HEK293 (cell line): ENCODE data around the gene GPRASP3.

Experiments used
- ATF2 ChIP-seq: fragments of 450-650 bp; formaldehyde crosslinking; IDR thresholded peaks from 2 replicates; pipeline ENCODE4 v1.5.1; 2016; ENCODE audit warnings: missing biosample characterization, missing genetic modification characterization, low read depth
- HIC1 ChIP-seq: fragments of 450-650 bp; formaldehyde crosslinking; IDR thresholded peaks from 2 replicates; pipeline ENCODE4 v1.5.1; 2016; ENCODE audit warnings: missing biosample characterization, missing genetic modification characterization
- HOXA7 ChIP-seq: sonication (generic); formaldehyde crosslinking; IDR thresholded peaks from 2 replicates; pipeline ENCODE4 v1.8.1; 2022; ENCODE audit warnings: missing genetic modification reagents, borderline replicate concordance
- PRDM4 ChIP-seq: fragments of 450-650 bp; formaldehyde crosslinking; IDR thresholded peaks from 2 replicates; pipeline ENCODE4 v1.5.1; 2017; ENCODE audit warnings: missing biosample characterization, missing genetic modification characterization
- SALL2 ChIP-seq: fragments of 450-650 bp; formaldehyde crosslinking; IDR thresholded peaks from 2 replicates; pipeline ENCODE4 v1.5.0; 2017; ENCODE audit warnings: missing biosample characterization, mild to moderate bottlenecking, missing genetic modification characterization, borderline replicate concordance
- TRIM28 ChIP-seq: IDR thresholded peaks from 2 replicates; pipeline ENCODE4 v1.6.1; 2011; ENCODE audit warnings: low read length, control low read depth, borderline replicate concordance
- TSHZ1 ChIP-seq: fragments of 450-650 bp; formaldehyde crosslinking; IDR thresholded peaks from 2 replicates; pipeline ENCODE4 v1.5.1; 2016; ENCODE audit warnings: missing biosample characterization, missing genetic modification characterization, borderline replicate concordance
- ZFP41 ChIP-seq: fragments of 450-650 bp; formaldehyde crosslinking; IDR thresholded peaks from 2 replicates; pipeline ENCODE4 v1.5.1; 2016; ENCODE audit warnings: missing biosample characterization, missing genetic modification characterization, borderline replicate concordance
- ZNF155 ChIP-seq: fragments of 450-650 bp; formaldehyde crosslinking; IDR thresholded peaks from 2 replicates; pipeline ENCODE4 v1.5.1; 2016; ENCODE audit warnings: missing biosample characterization, missing genetic modification characterization
- ZNF175 ChIP-seq: fragments of 450-650 bp; formaldehyde crosslinking; IDR thresholded peaks from 2 replicates; pipeline ENCODE4 v1.5.1; 2016; ENCODE audit warnings: missing biosample characterization, missing genetic modification characterization
- ZNF19 ChIP-seq: fragments of 450-650 bp; formaldehyde crosslinking; IDR thresholded peaks from 2 replicates; pipeline ENCODE4; 2016; ENCODE audit warnings: missing biosample characterization, missing genetic modification characterization, low read depth
- ZNF362 ChIP-seq: fragments of 450-650 bp; formaldehyde crosslinking; IDR thresholded peaks from 2 replicates; pipeline ENCODE4 v1.5.1; 2016; ENCODE audit warnings: missing biosample characterization, missing genetic modification characterization
- ZNF394 ChIP-seq: fragments of 450-650 bp; formaldehyde crosslinking; IDR thresholded peaks from 2 replicates; pipeline ENCODE4 v1.5.1; 2016; ENCODE audit warnings: missing biosample characterization, missing genetic modification characterization, mild to moderate bottlenecking, moderate library complexity, borderline replicate concordance
- ZNF426 ChIP-seq: fragments of 450-650 bp; formaldehyde crosslinking; IDR thresholded peaks from 2 replicates; pipeline ENCODE4 v1.5.1; 2017; ENCODE audit warnings: missing biosample characterization, missing genetic modification characterization, mild to moderate bottlenecking, inconsistent platforms, moderate library complexity
- ZNF549 ChIP-seq: fragments of 450-650 bp; IDR thresholded peaks from 2 replicates; pipeline ENCODE4 v1.5.1; 2018; ENCODE audit warnings: missing biosample characterization, missing genetic modification characterization, mild to moderate bottlenecking, inconsistent platforms, moderate library complexity
- ZNF560 ChIP-seq: fragments of 450-650 bp; formaldehyde crosslinking; IDR thresholded peaks from 2 replicates; pipeline ENCODE4 v1.5.1; 2017; ENCODE audit warnings: missing biosample characterization, missing genetic modification characterization, borderline replicate concordance
- ZNF561 ChIP-seq: fragments of 450-650 bp; IDR thresholded peaks from 2 replicates; pipeline ENCODE4 v1.5.1; 2018; ENCODE audit warnings: missing biosample characterization, missing genetic modification characterization, borderline replicate concordance
- ZNF623 ChIP-seq: fragments of 450-650 bp; formaldehyde crosslinking; IDR thresholded peaks from 2 replicates; pipeline ENCODE4 v1.5.1; 2016; ENCODE audit warnings: missing biosample characterization, missing genetic modification characterization
- ZNF664 ChIP-seq: fragments of 450-650 bp; formaldehyde crosslinking; IDR thresholded peaks from 2 replicates; pipeline ENCODE4 v1.5.1; 2016; ENCODE audit warnings: missing biosample characterization, missing genetic modification characterization
- ZNF677 ChIP-seq: fragments of 450-650 bp; IDR thresholded peaks from 2 replicates; pipeline ENCODE4 v1.5.0; 2018; ENCODE audit warnings: missing biosample characterization, mild to moderate bottlenecking, missing genetic modification characterization, moderate library complexity
- ZNF701 ChIP-seq: fragments of 450-650 bp; formaldehyde crosslinking; IDR thresholded peaks from 2 replicates; pipeline ENCODE4 v1.5.1; 2016; ENCODE audit warnings: missing biosample characterization, missing genetic modification characterization
- ZNF777 ChIP-seq: fragments of 450-650 bp; formaldehyde crosslinking; IDR thresholded peaks from 2 replicates; pipeline ENCODE4 v1.5.1; 2017; ENCODE audit warnings: missing biosample characterization, missing genetic modification characterization, borderline replicate concordance
- ZNF791 ChIP-seq: fragments of 450-650 bp; formaldehyde crosslinking; IDR thresholded peaks from 2 replicates; pipeline ENCODE4 v1.5.1; 2016; ENCODE audit warnings: missing biosample characterization, missing genetic modification characterization

Gene GPRASP3

GRCh38 chrX:102768987-102769761 is 48.6 kb downstream of the GPRASP3 start (continued):
- TF ChIP-seq ZFP41 (no peak), ZNF561 (tag by site-specific recombination) (0 out of 2 replicates have a peak, but pooled peaks have one; percentile 33), ZNF791 (tag by site-specific recombination) (no peak), ZNF677 (no peak), ZNF623 (tag by site-specific recombination) (no peak), ZNF549 (no peak), ZNF155 (no peak), ZNF362 (no peak), HOXA7 (CRISPR knock-in tag) (no peak), SALL2 (tag by site-specific recombination) (no peak), TSHZ1 (tag by site-specific recombination) (no peak), PRDM4 (tag by site-specific recombination) (no peak), ZNF664 (tag by site-specific recombination) (no peak), ZNF777 (tag by site-specific recombination) (no peak), ZNF175 (tag by site-specific recombination) (no peak), ZNF560 (tag by site-specific recombination) (no peak), ZNF394 (tag by site-specific recombination) (no peak), ZNF701 (tag by site-specific recombination) (no peak), ZNF19 (tag by site-specific recombination) (no peak), ATF2 (tag by site-specific recombination) (peak; percentile 97), TRIM28 (0 out of 2 replicates have a peak, but pooled peaks have one; percentile 37), HIC1 (no peak), ZNF426 (tag by site-specific recombination) (no peak)
- TF ChIP-seq, all 188 proteins: peak for 13
